GM12878 (cell line): ENCODE data around the gene DEUP1. TPM values are rescaled to one million over a fixed set of nuclear protein-coding genes. Genes with fewer than 3 reads are reported as not detected.

Source experiments
- ATAC-seq: fragments of 200-7000 bp; cut with Tn5 transposase; 3 replicates; pipeline ENCODE4 v1.9.1; 2020; ENCODE audit warnings: mild to moderate bottlenecking, moderate library complexity
- BruUV-seq: library from RNA; stranded (reverse); fragments of 400-500 nt; replicated peaks from 2 replicates; lab custom pipeline; 2021; lab: Mats Ljungman, UMichigan
- CTCF ChIA-PET: fragments of 300-600 bp; sonication (Branson Sonifier 250); formaldehyde crosslinking; extraction: SDS; loops from one replicate; lab custom pipeline; 2021; ENCODE audit warnings: inconsistent platforms; lab: Yijun Ruan, JAX
- POLR2A ChIA-PET: fragments of 350-600 bp; formaldehyde crosslinking; extraction: SDS; loops from one replicate; lab custom pipeline; 2021; ENCODE audit warnings: inconsistent platforms; lab: Charles Lee
- RAD21 ChIA-PET: fragments of 300-600 bp; sonication (Branson Sonifier 250); formaldehyde crosslinking; loops from one replicate; lab custom pipeline; 2023; ENCODE audit warnings: antibody characterized with exemption; ENCODE audit not compliant: unreplicated experiment; lab: Charles Lee
- SMC1A ChIA-PET: fragments of 300-600 bp; sonication (Branson Sonifier 250); formaldehyde crosslinking; loops from one replicate; lab custom pipeline; 2023; ENCODE audit not compliant: unreplicated experiment, uncharacterized antibody; lab: Charles Lee
- DNase-seq: peaks from one replicate; pipeline ENCODE4 v3.0.0-alpha.2; 2011; ENCODE audit warnings: low read depth, low spot score
- FAIRE-seq: peaks from 3 replicates; lab custom pipeline; 2011; peaks lifted over from hg19 to GRCh38; lab: Jason Lieb, UNC
- H2AFZ ChIP-seq: 2 replicates; pipeline ENCODE4 v1.6.0; 2011; ENCODE audit warnings: low read depth, low read length, control low read depth; ENCODE audit not compliant: control insufficient read depth
- H3K27ac ChIP-seq: 2 replicates; pipeline ENCODE4 v1.5.1; 2011; ENCODE audit warnings: control low read depth; ENCODE audit not compliant: control insufficient read depth, insufficient read depth
- H3K27me3 ChIP-seq, 2 experiments: replicated peaks in 1 of 2; 2 replicates each; pipeline versions ENCODE4 v1.6.0 to v1.6.1; 2011; ENCODE audit warnings: low read length in 1 of 2; ENCODE audit not compliant: control insufficient read depth in 2 of 2, insufficient read depth in 2 of 2
- H3K36me3 ChIP-seq, 2 experiments: 2 replicates each; pipeline ENCODE4 v1.5.1; 2011; ENCODE audit warnings: low read length in 1 of 2; ENCODE audit not compliant: control insufficient read depth in 2 of 2, insufficient read depth in 2 of 2
- H3K4me1 ChIP-seq: 2 replicates; pipeline ENCODE4 v1.6.1; 2011; ENCODE audit warnings: mild to moderate bottlenecking, low read length, moderate library complexity, mixed read lengths; ENCODE audit not compliant: control insufficient read depth, insufficient read depth
- H3K4me2 ChIP-seq: 2 replicates; pipeline ENCODE4 v1.6.0; 2011; ENCODE audit warnings: control low read depth; ENCODE audit not compliant: control insufficient read depth, insufficient read depth
- H3K4me3 ChIP-seq: fragments of 200-600 bp; sonication (generic); 2 replicates; pipeline ENCODE4 v1.5.1; 2016
- H3K79me2 ChIP-seq: 2 replicates; pipeline ENCODE4 v1.6.0; 2011; ENCODE audit warnings: low read length; ENCODE audit not compliant: control insufficient read depth, insufficient read depth
- H3K9ac ChIP-seq: 2 replicates; pipeline ENCODE4 v1.8.0; 2011; ENCODE audit warnings: low read length, control low read depth, mixed read lengths; ENCODE audit not compliant: control insufficient read depth, insufficient read depth
- H3K9me3 ChIP-seq: replicated peaks from 3 replicates; pipeline ENCODE4 v1.5.1; 2011; ENCODE audit warnings: mild to moderate bottlenecking, low read length; ENCODE audit not compliant: control insufficient read depth, insufficient read depth
- H4K20me1 ChIP-seq: 2 replicates; pipeline ENCODE4 v1.6.0; 2011; ENCODE audit not compliant: control insufficient read depth, insufficient read depth
- CBFB ChIP-seq: IDR thresholded peaks from 2 replicates; pipeline ENCODE4 v1.6.1; 2016; ENCODE audit warnings: antibody characterized with exemption, low read depth
- E2F8 ChIP-seq: fragments of 450-650 bp; IDR thresholded peaks from 2 replicates; pipeline ENCODE4 v1.6.1; 2018; ENCODE audit warnings: mild to moderate bottlenecking, low read depth, moderate library complexity; ENCODE audit not compliant: partially characterized antibody
- EP300 ChIP-seq, 2 experiments: fragments of 150-350 bp in 1 of 2; IDR thresholded peaks; 2 replicates each; pipeline ENCODE4 v1.6.1; 2011 to 2012; ENCODE audit warnings: low read depth in 2 of 2, low read length in 2 of 2, borderline replicate concordance in 1 of 2, improper control_type of control experiment in 1 of 2, inconsistent platforms in 1 of 2; ENCODE audit not compliant: control insufficient read depth in 1 of 2
- MXI1 ChIP-seq: fragments of 150-350 bp; IDR thresholded peaks from 2 replicates; pipeline ENCODE4 v1.6.1; 2011; ENCODE audit warnings: low read depth, mild to moderate bottlenecking, inconsistent platforms, low read length, improper control_type of control experiment
- MYC ChIP-seq: IDR thresholded peaks from 2 replicates; pipeline ENCODE4 v1.6.1; 2011; ENCODE audit warnings: mild to moderate bottlenecking, low read length, moderate library complexity, inconsistent platforms; ENCODE audit not compliant: insufficient read depth, insufficient replicate concordance, insufficient read length, severe bottlenecking
- NFXL1 ChIP-seq: fragments of 450-650 bp; IDR thresholded peaks from 2 replicates; pipeline ENCODE4 v1.6.1; 2017; ENCODE audit warnings: antibody characterized with exemption, mild to moderate bottlenecking, borderline replicate concordance
- NR2C2 ChIP-seq: IDR thresholded peaks from 2 replicates; pipeline ENCODE4 v1.6.1; 2011; ENCODE audit warnings: borderline replicate concordance, low read depth; ENCODE audit not compliant: control insufficient read depth, insufficient read length
- RUNX3 ChIP-seq: IDR thresholded peaks from 2 replicates; pipeline ENCODE4 v1.6.1; 2012; ENCODE audit warnings: low read length, inconsistent platforms
- SMC3 ChIP-seq: IDR thresholded peaks from 2 replicates; pipeline ENCODE4 v1.6.1; 2011; ENCODE audit warnings: low read length, improper control_type of control experiment, borderline replicate concordance
- STAT3 ChIP-seq: IDR thresholded peaks from 2 replicates; pipeline ENCODE4 v1.6.1; 2011; ENCODE audit warnings: low read depth, low read length, improper control_type of control experiment
- TCF12 ChIP-seq: IDR thresholded peaks from 2 replicates; pipeline ENCODE4 v1.6.1; 2011; ENCODE audit warnings: low read depth, mild to moderate bottlenecking, low read length
- ZBTB4 ChIP-seq: fragments of 450-650 bp; formaldehyde crosslinking; IDR thresholded peaks from 2 replicates; pipeline ENCODE4 v1.4.0; 2022; ENCODE audit warnings: mild to moderate bottlenecking, moderate library complexity
- ZNF592 ChIP-seq: fragments of 450-650 bp; IDR thresholded peaks from 2 replicates; pipeline ENCODE4 v1.6.1; 2017; ENCODE audit warnings: mild to moderate bottlenecking, moderate library complexity
- WGBS: methylation state at CpG from one replicate; pipeline ENCODE4 v1.1.6; 2016; ENCODE audit warnings: low lambda C conversion rate; ENCODE audit not compliant: insufficient replicate concordance, insufficient coverage; ENCODE audit errors: missing lambda C conversion rate; 5-methylcytosine and 5-hydroxymethylcytosine counted together
- in situ Hi-C: fragments of 300-500 bp; cut with MboI; formaldehyde crosslinking; loops from 9 replicates; pipeline ENCODE4 v1.14.3; 2018; ENCODE audit warnings: mixed read lengths
- intact Hi-C: fragments of 100-400 bp; cut with micrococcal nuclease; formaldehyde crosslinking; loops from one replicate; pipeline ENCODE4 v1.14.2; 2022; ENCODE audit not compliant: unreplicated experiment
- polyA plus RNA-seq, 11 experiments: library from polyadenylated mRNA; depleted of rRNA in 4 of 11; unstranded in 6 of 11; stranded (reverse) in 5 of 11; fragments of >200 nt; fragmentation: Nextera tagmentation in 4 of 11; fragmentation: Illumina TruSeq in 1 of 11; extraction: Ambion mirVana in 4 of 11; extraction: Trizol in 1 of 11; gene quantifications; 1 replicate in 1 of 11; 2 replicates in 10 of 11; pipeline versions ENCODE4 v1.2.1 to v1.2.3, GENCODE V29; 2011 to 2016; ENCODE audit warnings: inconsistent platforms in 2 of 11, missing spikeins in 2 of 11, low read depth in 1 of 11
- total RNA-seq, 4 experiments: library from RNA; depleted of rRNA in 3 of 4; stranded (reverse); fragments of >200 nt in 3 of 4; fragmentation: Illumina TruSeq in 1 of 4; extraction: Trizol in 1 of 4; gene quantifications; 2 replicates each; pipeline versions ENCODE4 v1.2.1 to v1.2.3, GENCODE V29; 2013 to 2021

Gene DEUP1
- total and polyA plus RNA-seq, 10 of the 15 experiments (the other 5 are each of a cell fraction or from before 2014, with no cell fraction given): 0.12 TPM; not detected in 9

- Histone ChIP-seq H3K79me2 (no peaks in the 10 kb centered on the region), H2AFZ (no peak overlapping the region), H3K27me3 (no peaks in the 10 kb centered on the region), H4K20me1 (no peaks in the 10 kb centered on the region), H3K4me2 (no peak overlapping the region), H3K27ac (no peak overlapping the region), H3K4me3 (no peak overlapping the region), H3K36me3 (no peaks in the 10 kb centered on the region), H3K9me3 (no peaks in the 10 kb centered on the region), H3K4me1 (no peaks in the 10 kb centered on the region), H3K9ac (no peak overlapping the region)
- BruUV-seq: no TSS peak
- 4% methylated on average over 4 of the region's 4 CpGs for WGBS
- POLR2A ChIA-PET: no interaction called here
- ATAC-seq (no peak), DNase-seq (no peak), FAIRE-seq (no peak)
- in situ Hi-C loops (no loop called here), intact Hi-C loops (no loop called here)
- RAD21 ChIA-PET: no interaction called here
- CTCF ChIA-PET: interaction anchor here (1.6 kb wide), 1 partner anchor 24 kb away, joined by 3 read pairs; no protein-coding TSS in a partner anchor
- SMC1A ChIA-PET: no interaction called here
- TF ChIP-seq NR2C2 (no peak), TCF12 (no peak), CBFB (no peak), E2F8 (no peak), SMC3 (no peak), NFXL1 (no peak), RUNX3 (no peak), MXI1 (no peak), STAT3 (no peak), ZBTB4 (CRISPR knock-in tag) (no peak), ZNF592 (no peak), EP300 (IDR thresholded peaks at IDR 0.05; ENCODE audit: borderline replicate concordance in 1 of 2, control insufficient read depth in 1 of 2, low read depth in 2 of 2, low read length in 2 of 2) (no peak), MYC (no peak)
These were observed 34.5 kb upstream of the DEUP1 start for GRCh38 chr11:93295921-93296575.
